GM12878 (cell line): Measurements from ENCODE around the gene TEKT1. TPM values are rescaled to one million over a fixed set of nuclear protein-coding genes. Genes with fewer than 3 reads are reported as not detected.

Experiments
- ATAC-seq: fragments of 200-7000 bp; cut with Tn5 transposase; 3 replicates; pipeline ENCODE4 v1.9.1; 2020; ENCODE audit warnings: mild to moderate bottlenecking, moderate library complexity
- Bru-seq: library from RNA; stranded (reverse); fragments of 400-500 nt; gene quantifications from one replicate; lab custom pipeline; 2021; lab: Mats Ljungman, UMichigan
- BruChase-seq, 2 experiments: library from RNA; stranded (reverse); fragments of 400-500 nt; gene quantifications; one replicate each; lab custom pipeline; 2021; lab: Mats Ljungman, UMichigan
- BruUV-seq: library from RNA; stranded (reverse); fragments of 400-500 nt; replicated peaks from 2 replicates; lab custom pipeline; 2021; lab: Mats Ljungman, UMichigan
- CTCF ChIA-PET: fragments of 300-600 bp; sonication (Branson Sonifier 250); formaldehyde crosslinking; extraction: SDS; loops from one replicate; lab custom pipeline; 2021; ENCODE audit warnings: inconsistent platforms; lab: Yijun Ruan, JAX
- POLR2A ChIA-PET: fragments of 350-600 bp; formaldehyde crosslinking; extraction: SDS; loops from one replicate; lab custom pipeline; 2021; ENCODE audit warnings: inconsistent platforms; lab: Charles Lee
- RAD21 ChIA-PET: fragments of 300-600 bp; sonication (Branson Sonifier 250); formaldehyde crosslinking; loops from one replicate; lab custom pipeline; 2023; ENCODE audit warnings: antibody characterized with exemption; ENCODE audit not compliant: unreplicated experiment; lab: Charles Lee
- SMC1A ChIA-PET: fragments of 300-600 bp; sonication (Branson Sonifier 250); formaldehyde crosslinking; loops from one replicate; lab custom pipeline; 2023; ENCODE audit not compliant: unreplicated experiment, uncharacterized antibody; lab: Charles Lee
- DNase-seq: peaks from one replicate; pipeline ENCODE4 v3.0.0-alpha.2; 2011; ENCODE audit warnings: low read depth, low spot score
- FAIRE-seq: peaks from 3 replicates; lab custom pipeline; 2011; peaks lifted over from hg19 to GRCh38; lab: Jason Lieb, UNC
- H2AFZ ChIP-seq: 2 replicates; pipeline ENCODE4 v1.6.0; 2011; ENCODE audit warnings: low read depth, low read length, control low read depth; ENCODE audit not compliant: control insufficient read depth
- H3K27ac ChIP-seq: 2 replicates; pipeline ENCODE4 v1.5.1; 2011; ENCODE audit warnings: control low read depth; ENCODE audit not compliant: control insufficient read depth, insufficient read depth
- H3K27me3 ChIP-seq, 2 experiments: replicated peaks in 1 of 2; 2 replicates each; pipeline versions ENCODE4 v1.6.0 to v1.6.1; 2011; ENCODE audit warnings: low read length in 1 of 2; ENCODE audit not compliant: control insufficient read depth in 2 of 2, insufficient read depth in 2 of 2
- H3K36me3 ChIP-seq, 2 experiments: 2 replicates each; pipeline ENCODE4 v1.5.1; 2011; ENCODE audit warnings: low read length in 1 of 2; ENCODE audit not compliant: control insufficient read depth in 2 of 2, insufficient read depth in 2 of 2
- H3K4me1 ChIP-seq: 2 replicates; pipeline ENCODE4 v1.6.1; 2011; ENCODE audit warnings: mild to moderate bottlenecking, low read length, moderate library complexity, mixed read lengths; ENCODE audit not compliant: control insufficient read depth, insufficient read depth
- H3K4me2 ChIP-seq: 2 replicates; pipeline ENCODE4 v1.6.0; 2011; ENCODE audit warnings: control low read depth; ENCODE audit not compliant: control insufficient read depth, insufficient read depth
- H3K4me3 ChIP-seq: fragments of 200-600 bp; sonication (generic); 2 replicates; pipeline ENCODE4 v1.5.1; 2016
- H3K79me2 ChIP-seq: 2 replicates; pipeline ENCODE4 v1.6.0; 2011; ENCODE audit warnings: low read length; ENCODE audit not compliant: control insufficient read depth, insufficient read depth
- H3K9ac ChIP-seq: 2 replicates; pipeline ENCODE4 v1.8.0; 2011; ENCODE audit warnings: low read length, control low read depth, mixed read lengths; ENCODE audit not compliant: control insufficient read depth, insufficient read depth
- H3K9me3 ChIP-seq: replicated peaks from 3 replicates; pipeline ENCODE4 v1.5.1; 2011; ENCODE audit warnings: mild to moderate bottlenecking, low read length; ENCODE audit not compliant: control insufficient read depth, insufficient read depth
- H4K20me1 ChIP-seq: 2 replicates; pipeline ENCODE4 v1.6.0; 2011; ENCODE audit not compliant: control insufficient read depth, insufficient read depth
- BHLHE40 ChIP-seq, 2 experiments: fragments of 450-650 bp in 1 of 2; IDR thresholded peaks; 2 replicates each; pipeline ENCODE4 v1.6.1; 2011 to 2017; ENCODE audit warnings: low read depth in 2 of 2, borderline replicate concordance in 1 of 2, improper control_type of control experiment in 1 of 2, low read length in 1 of 2, mild to moderate bottlenecking in 1 of 2
- BRCA1 ChIP-seq: IDR thresholded peaks from 2 replicates; pipeline ENCODE4 v1.6.1; 2011; ENCODE audit warnings: low read depth, low read length, improper control_type of control experiment
- CREB1 ChIP-seq: IDR thresholded peaks from 2 replicates; pipeline ENCODE4 v1.6.1; 2012; ENCODE audit warnings: low read depth, mild to moderate bottlenecking, inconsistent platforms
- CREM ChIP-seq: IDR thresholded peaks from 2 replicates; pipeline ENCODE4 v1.6.1; 2014; ENCODE audit warnings: antibody characterized with exemption, low read depth
- EED ChIP-seq: sonication (generic); IDR thresholded peaks from 2 replicates; pipeline ENCODE4 v1.6.1; 2016; ENCODE audit warnings: antibody characterized with exemption, low read depth
- RFX5 ChIP-seq: IDR thresholded peaks from 2 replicates; pipeline ENCODE4 v1.6.1; 2011; ENCODE audit warnings: low read depth, low read length, improper control_type of control experiment
- SIN3A ChIP-seq: IDR thresholded peaks from 2 replicates; pipeline ENCODE4 v1.6.1; 2012; ENCODE audit warnings: low read depth, low read length, improper control_type of control experiment
- YY1 ChIP-seq: IDR thresholded peaks from 2 replicates; pipeline ENCODE4 v1.6.1; 2011; ENCODE audit warnings: low read depth, mild to moderate bottlenecking, low read length
- WGBS: methylation state at CpG from one replicate; pipeline ENCODE4 v1.1.6; 2016; ENCODE audit warnings: low lambda C conversion rate; ENCODE audit not compliant: insufficient replicate concordance, insufficient coverage; ENCODE audit errors: missing lambda C conversion rate; 5-methylcytosine and 5-hydroxymethylcytosine counted together
- in situ Hi-C: fragments of 300-500 bp; cut with MboI; formaldehyde crosslinking; loops from 9 replicates; pipeline ENCODE4 v1.14.3; 2018; ENCODE audit warnings: mixed read lengths
- intact Hi-C: fragments of 100-400 bp; cut with micrococcal nuclease; formaldehyde crosslinking; loops from one replicate; pipeline ENCODE4 v1.14.2; 2022; ENCODE audit not compliant: unreplicated experiment
- long read RNA-seq, 2 experiments: library from polyadenylated mRNA; unstranded; transcript quantifications; one replicate each; pipeline ENCODE4 v2.0.0, GENCODE V29; 2019 to 2020
- polyA minus RNA-seq, 3 experiments: library from RNA; depleted of rRNA, polyadenylated mRNA; stranded (reverse); fragments of >200 nt; gene quantifications; 2 replicates each; pipeline ENCODE4 v1.2.3, GENCODE V29; 2011
- polyA plus RNA-seq, 11 experiments: library from polyadenylated mRNA; depleted of rRNA in 4 of 11; unstranded in 6 of 11; stranded (reverse) in 5 of 11; fragments of >200 nt; fragmentation: Nextera tagmentation in 4 of 11; fragmentation: Illumina TruSeq in 1 of 11; extraction: Ambion mirVana in 4 of 11; extraction: Trizol in 1 of 11; gene quantifications; 1 replicate in 1 of 11; 2 replicates in 10 of 11; pipeline versions ENCODE4 v1.2.1 to v1.2.3, GENCODE V29; 2011 to 2016; ENCODE audit warnings: inconsistent platforms in 2 of 11, missing spikeins in 2 of 11, low read depth in 1 of 11
- total RNA-seq, 4 experiments: library from RNA; depleted of rRNA in 3 of 4; stranded (reverse); fragments of >200 nt in 3 of 4; fragmentation: Illumina TruSeq in 1 of 4; extraction: Trizol in 1 of 4; gene quantifications; 2 replicates each; pipeline versions ENCODE4 v1.2.1 to v1.2.3, GENCODE V29; 2013 to 2021
- TF ChIP-seq, protein P1 (sequence below): IDR thresholded peaks from 2 replicates; pipeline ENCODE4 v1.6.1; 2011; ENCODE audit warnings: low read depth, low read length, improper control_type of control experiment, borderline replicate concordance
- TF ChIP-seq, protein P2 (sequence below): fragments of 450-650 bp; IDR thresholded peaks from 2 replicates; pipeline ENCODE4 v1.6.1; 2017; ENCODE audit warnings: borderline replicate concordance
- TF ChIP-seq, protein P3 (sequence below): fragments of 450-650 bp; IDR thresholded peaks from 2 replicates; pipeline ENCODE4 v1.6.1; 2017; ENCODE audit warnings: mild to moderate bottlenecking
- TF ChIP-seq, protein P4 (sequence below): fragments of 450-650 bp; IDR thresholded peaks from 2 replicates; pipeline ENCODE4 v1.6.1; 2017; ENCODE audit warnings: mild to moderate bottlenecking, moderate library complexity

The TEKT1 gene
- total RNA-seq (2013; cell fraction: nucleolus; rRNA removed): not detected in 2 replicates
- total RNA-seq (2014; rRNA removed) (not detected in 2 replicates), total RNA-seq (2014; rRNA removed; fragmentation: Illumina TruSeq; extraction: Trizol) (not detected in 2 replicates), total RNA-seq (2021) (not detected in 2 replicates), polyA plus RNA-seq (2011; rRNA removed) (not detected in 2 replicates), polyA plus RNA-seq (2014; fragmentation: Illumina TruSeq; extraction: Trizol) (not detected in 2 replicates), polyA plus RNA-seq (2014; fragmentation: Nextera tagmentation; extraction: Ambion mirVana) (not detected), polyA plus RNA-seq (2014; rRNA removed) (not detected in 2 replicates), polyA plus RNA-seq (2016; fragmentation: Nextera tagmentation; extraction: Ambion mirVana) (not detected), polyA minus RNA-seq (2011; rRNA and poly(A)+ RNA removed) (0.15 TPM in 1 of 2 replicates, not detected in the other), Bru-seq, nascent RNA (percentile 10 among the genes with signal in this experiment), BruChase-seq, experiment 1, labeled RNA remaining after a 6-hour chase (percentile 11 among the genes with signal in this experiment), BruChase-seq, experiment 2, labeled RNA remaining after a 2-hour chase (percentile 7 among the genes with signal in this experiment)
- not detected for polyA plus RNA-seq (2011; ENCODE audit: low read depth)
- polyA plus RNA-seq (2011; cell fraction: cytosol; rRNA removed): not detected in 2 replicates
- polyA plus RNA-seq (2011; cell fraction: nucleus; rRNA removed): not detected in 2 replicates
- not detected in 2 replicates for polyA plus RNA-seq (2012)
- not detected in 2 replicates for polyA minus RNA-seq (2011; cell fraction: cytosol; rRNA and poly(A)+ RNA removed)
- polyA minus RNA-seq (2011; cell fraction: nucleus; rRNA and poly(A)+ RNA removed): not detected in 2 replicates
- long read RNA-seq, experiment 1: 0 reads
- long read RNA-seq, experiment 2, partial matches to known transcripts: 0 of 1 reads
- long read RNA-seq, experiment 2, other reads (novel, unspliced or antisense): 1 of 1 reads

DNA sequence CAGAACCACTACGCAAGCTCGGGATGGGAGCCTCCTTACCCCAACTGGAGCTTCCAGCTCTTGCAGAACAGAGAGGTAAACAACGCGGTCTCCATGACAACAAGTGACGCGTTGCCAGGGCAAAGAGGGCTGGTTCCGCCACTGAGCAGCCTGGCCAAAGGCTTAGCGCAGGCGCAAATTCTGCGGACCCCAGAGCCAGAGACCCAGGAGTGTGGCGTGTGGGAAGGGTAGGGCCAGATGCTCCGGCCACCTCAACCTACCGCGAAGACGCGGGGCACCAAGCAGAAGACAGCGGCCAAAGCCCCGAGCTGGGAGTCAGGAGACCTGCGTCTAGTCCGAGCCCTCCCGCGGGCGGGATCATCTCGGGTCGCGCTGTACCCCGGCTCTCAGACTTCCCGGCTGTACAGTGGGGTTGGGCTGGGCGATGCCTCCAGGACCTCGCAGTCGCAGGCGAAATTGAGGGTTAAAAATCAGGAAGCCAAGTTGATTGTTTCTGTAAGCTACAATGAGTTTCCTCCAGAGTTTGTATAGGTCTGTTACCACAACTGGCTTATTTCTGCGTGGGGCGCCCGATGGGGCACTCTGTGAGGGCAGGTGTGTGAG is at the start of gene TEKT1:
Gene TEKT1 (minus strand): TSS at position 69 of the 603 bp plus-strand sequence. CDS start 1,353 bp downstream, outside the sequence.
- POLR2A ChIA-PET: no interaction called here
- Histone ChIP-seq H3K79me2 (no peaks in the 10 kb centered on the region), H3K9me3 (no peaks in the 10 kb centered on the region), H3K9ac (no peak within 1 kb of the TSS), H3K4me2 (peak within 1 kb of the TSS; percentile 50), H4K20me1 (no peaks in the 10 kb centered on the region), H3K27ac (no peak within 1 kb of the TSS), H3K4me1 (no peaks in the 10 kb centered on the region), H3K36me3 (no peaks in the 10 kb centered on the region), H3K27me3 (peaks cover 7 to 12% of the 10 kb centered on the region in 2 experiments), H3K4me3 (no peak within 1 kb of the TSS), H2AFZ (no peak within 1 kb of the TSS)
- intact Hi-C loops: no loop called here
- FAIRE-seq (no peak), ATAC-seq (peak; percentile 83), DNase-seq (no peak)
- CTCF ChIA-PET: interaction anchor here (3.7 kb wide), 1 partner anchor 11 kb away, joined by 23 read pairs; no protein-coding TSS in a partner anchor
- RAD21 ChIA-PET: no interaction called here
- in situ Hi-C loops: no loop called here
- 9% methylated on average over 35 of the region's 35 CpGs for WGBS
- SMC1A ChIA-PET: interaction anchor here (1.8 to 2.6 kb wide), 2 partner anchors 12 to 165 kb away, joined by 3 to 9 read pairs; no protein-coding TSS in a partner anchor
- BruUV-seq: no TSS peak
- TF ChIP-seq SIN3A: no peak
- no peak for TF ChIP-seq YY1
- no peak for TF ChIP-seq BHLHE40 (IDR thresholded peaks at IDR 0.05; ENCODE audit: borderline replicate concordance in 1 of 2, low read depth in 2 of 2, low read length in 1 of 2)
- TF ChIP-seq EED: no peak
- TF ChIP-seq, protein P1, sequence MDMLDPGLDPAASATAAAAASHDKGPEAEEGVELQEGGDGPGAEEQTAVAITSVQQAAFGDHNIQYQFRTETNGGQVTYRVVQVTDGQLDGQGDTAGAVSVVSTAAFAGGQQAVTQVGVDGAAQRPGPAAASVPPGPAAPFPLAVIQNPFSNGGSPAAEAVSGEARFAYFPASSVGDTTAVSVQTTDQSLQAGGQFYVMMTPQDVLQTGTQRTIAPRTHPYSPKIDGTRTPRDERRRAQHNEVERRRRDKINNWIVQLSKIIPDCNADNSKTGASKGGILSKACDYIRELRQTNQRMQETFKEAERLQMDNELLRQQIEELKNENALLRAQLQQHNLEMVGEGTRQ: no peak
- no peak for TF ChIP-seq BRCA1
- TF ChIP-seq CREB1: peak; percentile 81
- TF ChIP-seq CREM: peak; percentile 82
- TF ChIP-seq, protein P2, sequence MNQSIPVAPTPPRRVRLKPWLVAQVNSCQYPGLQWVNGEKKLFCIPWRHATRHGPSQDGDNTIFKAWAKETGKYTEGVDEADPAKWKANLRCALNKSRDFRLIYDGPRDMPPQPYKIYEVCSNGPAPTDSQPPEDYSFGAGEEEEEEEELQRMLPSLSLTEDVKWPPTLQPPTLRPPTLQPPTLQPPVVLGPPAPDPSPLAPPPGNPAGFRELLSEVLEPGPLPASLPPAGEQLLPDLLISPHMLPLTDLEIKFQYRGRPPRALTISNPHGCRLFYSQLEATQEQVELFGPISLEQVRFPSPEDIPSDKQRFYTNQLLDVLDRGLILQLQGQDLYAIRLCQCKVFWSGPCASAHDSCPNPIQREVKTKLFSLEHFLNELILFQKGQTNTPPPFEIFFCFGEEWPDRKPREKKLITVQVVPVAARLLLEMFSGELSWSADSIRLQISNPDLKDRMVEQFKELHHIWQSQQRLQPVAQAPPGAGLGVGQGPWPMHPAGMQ: no peak
- TF ChIP-seq, protein P3, sequence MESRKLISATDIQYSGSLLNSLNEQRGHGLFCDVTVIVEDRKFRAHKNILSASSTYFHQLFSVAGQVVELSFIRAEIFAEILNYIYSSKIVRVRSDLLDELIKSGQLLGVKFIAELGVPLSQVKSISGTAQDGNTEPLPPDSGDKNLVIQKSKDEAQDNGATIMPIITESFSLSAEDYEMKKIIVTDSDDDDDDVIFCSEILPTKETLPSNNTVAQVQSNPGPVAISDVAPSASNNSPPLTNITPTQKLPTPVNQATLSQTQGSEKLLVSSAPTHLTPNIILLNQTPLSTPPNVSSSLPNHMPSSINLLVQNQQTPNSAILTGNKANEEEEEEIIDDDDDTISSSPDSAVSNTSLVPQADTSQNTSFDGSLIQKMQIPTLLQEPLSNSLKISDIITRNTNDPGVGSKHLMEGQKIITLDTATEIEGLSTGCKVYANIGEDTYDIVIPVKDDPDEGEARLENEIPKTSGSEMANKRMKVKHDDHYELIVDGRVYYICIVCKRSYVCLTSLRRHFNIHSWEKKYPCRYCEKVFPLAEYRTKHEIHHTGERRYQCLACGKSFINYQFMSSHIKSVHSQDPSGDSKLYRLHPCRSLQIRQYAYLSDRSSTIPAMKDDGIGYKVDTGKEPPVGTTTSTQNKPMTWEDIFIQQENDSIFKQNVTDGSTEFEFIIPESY: no peak
- peak; percentile 97 for TF ChIP-seq RFX5
- TF ChIP-seq, protein P4, sequence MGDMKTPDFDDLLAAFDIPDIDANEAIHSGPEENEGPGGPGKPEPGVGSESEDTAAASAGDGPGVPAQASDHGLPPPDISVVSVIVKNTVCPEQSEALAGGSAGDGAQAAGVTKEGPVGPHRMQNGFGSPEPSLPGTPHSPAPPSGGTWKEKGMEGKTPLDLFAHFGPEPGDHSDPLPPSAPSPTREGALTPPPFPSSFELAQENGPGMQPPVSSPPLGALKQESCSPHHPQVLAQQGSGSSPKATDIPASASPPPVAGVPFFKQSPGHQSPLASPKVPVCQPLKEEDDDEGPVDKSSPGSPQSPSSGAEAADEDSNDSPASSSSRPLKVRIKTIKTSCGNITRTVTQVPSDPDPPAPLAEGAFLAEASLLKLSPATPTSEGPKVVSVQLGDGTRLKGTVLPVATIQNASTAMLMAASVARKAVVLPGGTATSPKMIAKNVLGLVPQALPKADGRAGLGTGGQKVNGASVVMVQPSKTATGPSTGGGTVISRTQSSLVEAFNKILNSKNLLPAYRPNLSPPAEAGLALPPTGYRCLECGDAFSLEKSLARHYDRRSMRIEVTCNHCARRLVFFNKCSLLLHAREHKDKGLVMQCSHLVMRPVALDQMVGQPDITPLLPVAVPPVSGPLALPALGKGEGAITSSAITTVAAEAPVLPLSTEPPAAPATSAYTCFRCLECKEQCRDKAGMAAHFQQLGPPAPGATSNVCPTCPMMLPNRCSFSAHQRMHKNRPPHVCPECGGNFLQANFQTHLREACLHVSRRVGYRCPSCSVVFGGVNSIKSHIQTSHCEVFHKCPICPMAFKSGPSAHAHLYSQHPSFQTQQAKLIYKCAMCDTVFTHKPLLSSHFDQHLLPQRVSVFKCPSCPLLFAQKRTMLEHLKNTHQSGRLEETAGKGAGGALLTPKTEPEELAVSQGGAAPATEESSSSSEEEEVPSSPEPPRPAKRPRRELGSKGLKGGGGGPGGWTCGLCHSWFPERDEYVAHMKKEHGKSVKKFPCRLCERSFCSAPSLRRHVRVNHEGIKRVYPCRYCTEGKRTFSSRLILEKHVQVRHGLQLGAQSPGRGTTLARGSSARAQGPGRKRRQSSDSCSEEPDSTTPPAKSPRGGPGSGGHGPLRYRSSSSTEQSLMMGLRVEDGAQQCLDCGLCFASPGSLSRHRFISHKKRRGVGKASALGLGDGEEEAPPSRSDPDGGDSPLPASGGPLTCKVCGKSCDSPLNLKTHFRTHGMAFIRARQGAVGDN: no peak
